Activated CD4-positive, alpha-beta T cell treated with anti-CD3 and anti-CD28 coated beads, Interleukin-2, amount 50 U/mL, for 16 hours (primary cell): ENCODE measurements around the gene CCDC78.

ENCODE experiments used
- DNase-seq: peaks from one replicate; pipeline ENCODE4 v3.0.0-alpha.2; 2020

The CCDC78 gene

GRCh38 chr16:726438-727290 is at the start of gene CCDC78, which contains the start of gene HAGHL:
Gene CCDC78 (minus strand): TSS chr16:726443. CDS start chr16:726367, 76 bp downstream.
Gene HAGHL (plus strand): TSS chr16:727106. CDS start chr16:727510, 404 bp downstream.
- peak; percentile 69 for DNase-seq

GRCh38 chr16:775236-775796 is 49.1 kb upstream of the CCDC78 start:
- DNase-seq = no peak

- no peak for DNase-seq
Observed at GRCh38 chr16:774086-775001, 48.1 kb upstream of the CCDC78 start.

- no peak for DNase-seq
Observed at GRCh38 chr16:772959-773358, 46.7 kb upstream of the CCDC78 start.

GRCh38 chr16:770411-770810 is 44.2 kb upstream of the CCDC78 start:
- DNase-seq = no peak

GRCh38 chr16:769934-770333 is 43.7 kb upstream of the CCDC78 start:
- DNase-seq = no peak

GRCh38 chr16:769184-769784 is 43.0 kb upstream of the CCDC78 start:
- DNase-seq = no peak

GRCh38 chr16:768428-768827 is 42.2 kb upstream of the CCDC78 start:
- DNase-seq = no peak

- DNase-seq = no peak
Observed at GRCh38 chr16:767743-768235, 41.5 kb upstream of the CCDC78 start.

GRCh38 chr16:766820-767640 is 40.8 kb upstream of the CCDC78 start:
- DNase-seq = no peak

- no peak for DNase-seq
Observed at GRCh38 chr16:766008-766819, 40.0 kb upstream of the CCDC78 start.

GRCh38 chr16:765488-765865 is 39.2 kb upstream of the CCDC78 start:
- no peak for DNase-seq

GRCh38 chr16:764848-765487 is 38.7 kb upstream of the CCDC78 start:
- no peak for DNase-seq

GRCh38 chr16:764184-764750 is 38.0 kb upstream of the CCDC78 start:
- DNase-seq = no peak

GRCh38 chr16:763369-764183 is 37.3 kb upstream of the CCDC78 start:
- DNase-seq = no peak

GRCh38 chr16:762595-763268 is 36.5 kb upstream of the CCDC78 start:
- no peak for DNase-seq

GRCh38 chr16:761625-762513 is 35.6 kb upstream of the CCDC78 start:
- DNase-seq = no peak
